COLO668 (cell line): ENCODE data around the gene BLVRB.
"Not testable (repeated sequence)": the region's sequence is repeated elsewhere in the genome, so short reads cannot be mapped to it uniquely, and the experiment has no call there.

Experiments
- DNase-seq: peaks from one replicate; lab custom pipeline; 2025; ENCODE audit not compliant: unreplicated experiment; lab: John Stamatoyannopoulos, UW

BLVRB gene

DNA sequence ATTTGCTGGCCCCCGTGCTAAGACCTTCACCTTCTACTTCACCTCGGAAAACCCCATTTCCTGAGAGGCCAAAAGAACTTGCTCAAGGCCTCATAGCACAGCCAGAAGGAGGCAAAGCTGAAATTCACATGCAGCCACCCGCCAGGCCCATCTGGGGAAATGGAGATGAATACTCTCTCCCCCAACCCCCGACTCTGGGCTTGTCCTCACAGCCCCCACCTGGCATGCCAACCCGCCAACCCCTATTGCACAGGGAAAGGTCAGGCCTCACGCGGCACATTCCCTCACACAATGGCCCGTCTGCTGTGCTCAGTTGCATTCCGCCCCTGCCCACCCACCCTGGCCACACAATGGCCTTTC is 55.5 kb downstream of the BLVRB start:
- DNase-seq: no peak

DNA sequence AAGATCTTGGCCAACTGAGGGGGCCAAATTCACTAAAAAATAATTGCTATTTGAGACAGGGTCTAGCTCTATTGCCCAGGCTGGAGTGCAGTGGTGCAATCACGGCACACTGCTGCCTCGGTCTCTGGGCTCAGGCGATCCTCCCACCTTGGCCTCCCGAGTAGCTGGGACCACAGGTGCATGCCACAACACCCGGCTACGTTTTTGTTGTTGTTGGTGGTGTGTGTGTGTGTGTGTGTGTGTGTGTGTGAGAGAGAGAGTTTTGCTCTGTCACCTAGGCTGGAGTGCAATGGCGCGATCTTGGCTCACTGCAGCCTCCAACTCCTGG is 57.0 kb downstream of the BLVRB start:
- DNase-seq: not testable (repeated sequence)

DNA sequence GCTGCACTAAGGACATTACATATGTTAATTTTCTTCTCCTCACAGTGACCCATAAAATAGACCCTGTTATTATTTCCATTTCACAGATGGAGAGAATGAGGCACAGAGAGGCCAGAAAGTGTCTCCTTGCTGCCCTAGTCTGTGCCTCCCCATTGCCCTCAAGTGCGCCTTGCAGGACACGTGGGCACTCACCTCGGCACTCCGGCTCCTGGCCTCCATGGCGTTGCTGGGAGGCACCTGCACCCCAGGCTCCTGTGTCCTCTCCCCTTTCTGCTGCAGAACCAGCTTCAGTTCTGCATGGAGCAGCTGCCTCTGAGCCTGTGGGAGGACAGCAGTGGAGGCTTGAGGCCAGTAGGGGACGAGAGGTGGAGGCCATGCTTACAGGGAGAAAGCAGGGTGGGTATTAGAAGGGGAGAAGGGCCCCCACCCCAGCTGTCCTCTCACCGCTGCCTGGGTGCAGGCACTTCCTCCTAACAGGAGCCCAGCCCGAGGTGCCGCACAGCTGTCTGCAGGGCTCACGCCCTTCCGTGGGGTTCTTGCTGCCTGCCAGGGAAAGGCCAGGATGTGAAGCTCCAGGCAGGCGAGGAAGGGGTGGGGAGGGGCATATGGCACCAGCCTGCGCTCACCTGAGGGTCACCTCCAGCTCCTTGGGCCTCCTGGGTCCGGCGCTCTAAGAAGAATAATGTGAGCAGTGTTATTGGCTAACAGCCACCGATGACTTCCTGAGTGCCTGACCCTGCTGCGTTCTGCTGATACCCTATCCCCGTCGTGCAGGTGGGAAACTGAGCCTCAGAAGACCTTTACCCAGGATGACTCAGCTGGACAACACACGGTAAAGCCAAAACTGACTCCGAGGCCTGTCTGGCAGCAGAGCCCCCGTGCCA is 57.6 kb downstream of the BLVRB start:
- DNase-seq: peak; percentile 12

DNA sequence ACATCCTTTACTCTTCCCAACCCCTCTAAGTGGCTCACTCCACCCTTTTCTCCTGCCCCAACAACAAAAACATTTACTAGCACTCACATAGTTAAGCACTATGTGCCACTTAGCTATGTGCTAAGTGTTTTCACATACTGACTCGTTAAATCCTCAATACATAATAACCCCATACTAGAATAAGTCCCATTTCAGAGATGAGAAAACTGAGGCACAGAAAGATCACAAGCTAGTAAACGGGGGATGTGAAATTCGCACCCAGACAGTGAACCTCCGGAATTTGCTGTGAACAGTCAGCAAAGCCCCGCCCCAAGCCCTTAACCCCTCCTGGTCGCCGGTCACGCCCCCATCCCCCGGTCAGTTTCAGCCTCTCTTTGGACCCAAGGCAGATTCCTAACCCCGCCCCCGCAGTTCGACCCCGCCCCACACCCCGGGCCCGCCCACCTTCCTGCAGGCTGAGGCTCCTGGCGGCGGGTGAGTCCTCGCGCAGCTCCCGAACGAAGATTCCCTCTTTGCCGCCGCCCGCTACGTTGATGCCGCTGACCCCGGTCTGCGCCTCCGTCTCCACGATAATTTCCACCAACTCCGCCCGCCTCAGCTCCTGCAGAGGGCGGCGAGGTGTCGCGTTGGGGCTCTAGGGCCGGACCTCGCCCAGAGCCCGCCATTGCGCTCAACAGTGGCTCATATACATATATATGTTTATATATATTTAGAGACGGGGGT is 62.1 kb downstream of the BLVRB start:
- DNase-seq: peak; percentile 53

DNA sequence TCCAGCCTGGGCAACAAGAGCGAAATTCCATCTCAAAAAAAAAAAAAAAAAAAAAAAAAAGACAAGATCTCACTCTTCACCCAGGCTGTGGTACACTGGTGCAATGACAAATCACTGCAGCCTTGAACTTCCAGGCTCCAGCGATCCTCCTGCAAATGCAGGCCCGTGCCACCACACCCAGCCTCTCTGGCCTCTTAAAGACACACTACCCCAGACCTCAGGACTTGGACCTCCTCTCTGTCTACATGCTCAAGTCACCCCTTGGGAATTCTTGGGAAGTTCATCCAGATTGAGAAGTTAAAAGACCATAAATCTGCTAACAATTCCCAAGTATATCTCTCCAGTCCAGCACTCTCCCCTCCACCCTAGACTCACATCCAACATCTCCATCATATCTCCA is 65.0 kb downstream of the BLVRB start:
- DNase-seq: no peak

DNA sequence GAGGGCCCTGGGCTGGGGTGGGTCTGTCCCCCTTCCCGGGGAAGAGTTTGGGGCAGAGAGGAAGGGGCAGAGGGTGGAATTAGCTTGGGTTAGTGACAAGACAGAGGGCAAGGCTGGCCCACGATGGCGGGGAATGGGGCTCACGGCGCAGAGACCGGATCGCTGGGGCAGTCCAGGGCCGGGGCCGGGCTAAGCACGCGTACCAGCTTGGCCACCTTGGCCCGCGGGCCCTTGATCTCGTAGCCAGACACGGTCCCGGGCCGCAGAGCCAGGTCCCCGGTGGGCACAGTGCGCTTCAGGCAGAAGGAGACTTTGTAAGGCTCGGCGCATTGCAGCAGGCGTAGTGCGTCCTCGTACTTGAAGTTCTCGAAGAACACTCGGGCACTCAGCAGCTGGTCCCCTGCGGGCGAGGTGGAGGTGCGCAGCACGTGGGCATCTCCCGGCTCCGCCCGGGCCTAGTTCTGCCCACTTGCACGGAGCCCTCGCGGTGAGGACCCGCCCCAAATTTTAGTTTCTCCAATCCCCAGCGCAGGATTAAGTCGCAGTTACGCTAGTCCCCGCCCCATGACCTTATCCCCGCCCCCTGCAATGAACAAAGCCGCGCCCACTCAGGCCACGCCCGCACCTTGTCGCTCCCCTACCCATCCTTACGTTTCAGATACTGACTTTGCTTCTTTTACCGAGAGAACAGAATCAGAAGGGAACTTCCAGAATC is 67.0 kb downstream of the BLVRB start:
- no peak for DNase-seq
